Measurements from ENCODE around the gene DCLK2.

GRCh38 chr4:150056569-150056968 lies 21.7 kb upstream of the DCLK2 start:
- TF ChIP-seq CTCF (IDR thresholded peaks at IDR 0.05) (no peak), POLR2A (IDR thresholded peaks at IDR 0.05) (no peak), EP300 (IDR thresholded peaks at IDR 0.05) (no peak)

Measured in ovary (tissue), 3 donors.